Parathyroid adenoma (tissue), 2 donors: ENCODE measurements around the gene TMEM41B.

Source experiments
- H2AFZ ChIP-seq: fragments of 300-600 bp; sonication (generic); one replicate; pipeline ENCODE4 v1.7.0; 2017; ENCODE audit warnings: antibody characterized with exemption, mild to moderate bottlenecking
- H3K27ac ChIP-seq: fragments of 300-600 bp; sonication (generic); one replicate; pipeline ENCODE4 v1.7.0; 2017
- H3K27me3 ChIP-seq: fragments of 300-600 bp; sonication (generic); one replicate; pipeline ENCODE4 v1.7.0; 2017; ENCODE audit warnings: low read length; ENCODE audit not compliant: control insufficient read depth, insufficient read depth
- H3K36me3 ChIP-seq: fragments of 300-600 bp; sonication (generic); one replicate; pipeline ENCODE4 v1.7.0; 2017; ENCODE audit warnings: low read length; ENCODE audit not compliant: control insufficient read depth, insufficient read depth
- H3K4me1 ChIP-seq: fragments of 300-600 bp; sonication (generic); one replicate; pipeline ENCODE4 v1.7.0; 2017; ENCODE audit warnings: control low read depth
- H3K4me2 ChIP-seq: fragments of 300-600 bp; sonication (generic); one replicate; pipeline ENCODE4 v1.7.0; 2017; ENCODE audit warnings: low read length
- H3K4me3 ChIP-seq: fragments of 300-600 bp; sonication (generic); one replicate; pipeline ENCODE4 v1.7.0; 2017; ENCODE audit warnings: low read depth, low read length
- H3K79me2 ChIP-seq: fragments of 300-600 bp; sonication (generic); one replicate; pipeline ENCODE4 v1.7.0; 2017; ENCODE audit warnings: control low read depth
- H3K9ac ChIP-seq: fragments of 300-600 bp; sonication (generic); one replicate; pipeline ENCODE4 v1.7.0; 2017; ENCODE audit warnings: mild to moderate bottlenecking
- H3K9me3 ChIP-seq: fragments of 300-600 bp; sonication (generic); one replicate; pipeline ENCODE4 v1.7.0; 2017; ENCODE audit warnings: low read length; ENCODE audit not compliant: control insufficient read depth
- TF ChIP-seq, protein P1 (sequence below): fragments of 300-600 bp; sonication (generic); IDR thresholded peaks from one replicate; pipeline ENCODE4 v1.7.0; 2017; ENCODE audit warnings: antibody characterized with exemption, mild to moderate bottlenecking
- donor health status: primary hyperparathyroidism.

TMEM41B gene

DNA sequence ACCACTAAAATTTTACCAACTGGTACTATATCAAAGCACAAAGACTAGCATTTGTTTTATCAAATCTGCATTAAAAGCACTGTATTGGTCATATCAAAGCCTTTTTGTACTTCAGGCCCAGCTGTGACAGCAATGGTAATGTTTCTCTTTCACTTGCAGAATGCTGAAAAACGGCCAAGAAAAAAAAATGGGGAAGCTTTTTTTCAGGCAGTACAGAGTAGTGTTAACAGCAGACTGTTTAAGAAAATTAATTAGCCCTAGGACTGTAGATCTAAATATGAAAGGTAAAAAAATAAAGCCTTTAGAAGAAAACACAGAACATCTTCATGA lies 82.6 kb downstream of the TMEM41B start:
- no peak overlapping the region for H3K4me2 ChIP-seq
- TF ChIP-seq, protein P1, sequence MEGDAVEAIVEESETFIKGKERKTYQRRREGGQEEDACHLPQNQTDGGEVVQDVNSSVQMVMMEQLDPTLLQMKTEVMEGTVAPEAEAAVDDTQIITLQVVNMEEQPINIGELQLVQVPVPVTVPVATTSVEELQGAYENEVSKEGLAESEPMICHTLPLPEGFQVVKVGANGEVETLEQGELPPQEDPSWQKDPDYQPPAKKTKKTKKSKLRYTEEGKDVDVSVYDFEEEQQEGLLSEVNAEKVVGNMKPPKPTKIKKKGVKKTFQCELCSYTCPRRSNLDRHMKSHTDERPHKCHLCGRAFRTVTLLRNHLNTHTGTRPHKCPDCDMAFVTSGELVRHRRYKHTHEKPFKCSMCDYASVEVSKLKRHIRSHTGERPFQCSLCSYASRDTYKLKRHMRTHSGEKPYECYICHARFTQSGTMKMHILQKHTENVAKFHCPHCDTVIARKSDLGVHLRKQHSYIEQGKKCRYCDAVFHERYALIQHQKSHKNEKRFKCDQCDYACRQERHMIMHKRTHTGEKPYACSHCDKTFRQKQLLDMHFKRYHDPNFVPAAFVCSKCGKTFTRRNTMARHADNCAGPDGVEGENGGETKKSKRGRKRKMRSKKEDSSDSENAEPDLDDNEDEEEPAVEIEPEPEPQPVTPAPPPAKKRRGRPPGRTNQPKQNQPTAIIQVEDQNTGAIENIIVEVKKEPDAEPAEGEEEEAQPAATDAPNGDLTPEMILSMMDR, result no peak
- H3K27me3 ChIP-seq, result no peaks in the 10 kb centered on the region
- H2AFZ ChIP-seq, result no peak overlapping the region
- no peak overlapping the region for H3K27ac ChIP-seq
- peaks cover 2% of the 10 kb centered on the region for H3K79me2 ChIP-seq
- H3K36me3 ChIP-seq, result no peaks in the 10 kb centered on the region
- H3K4me3 ChIP-seq, result no peak overlapping the region
- H3K9me3 ChIP-seq, result no peaks in the 10 kb centered on the region
- no peaks in the 10 kb centered on the region for H3K4me1 ChIP-seq
- H3K9ac ChIP-seq, result no peak overlapping the region
